ENCODE data around the gene ITGB4. TPM values are rescaled to one million over a fixed set of nuclear protein-coding genes. Genes with fewer than 3 reads are reported as not detected.
A peak's percentile ranks its signal among the peaks of the same experiment; 100 is the strongest.

ITGB4 gene
- total and polyA plus RNA-seq, 2 of the 13 experiments (the other 11 are each of a cell fraction or from before 2014, with no cell fraction given): 6.9 to 14.5 TPM

DNA sequence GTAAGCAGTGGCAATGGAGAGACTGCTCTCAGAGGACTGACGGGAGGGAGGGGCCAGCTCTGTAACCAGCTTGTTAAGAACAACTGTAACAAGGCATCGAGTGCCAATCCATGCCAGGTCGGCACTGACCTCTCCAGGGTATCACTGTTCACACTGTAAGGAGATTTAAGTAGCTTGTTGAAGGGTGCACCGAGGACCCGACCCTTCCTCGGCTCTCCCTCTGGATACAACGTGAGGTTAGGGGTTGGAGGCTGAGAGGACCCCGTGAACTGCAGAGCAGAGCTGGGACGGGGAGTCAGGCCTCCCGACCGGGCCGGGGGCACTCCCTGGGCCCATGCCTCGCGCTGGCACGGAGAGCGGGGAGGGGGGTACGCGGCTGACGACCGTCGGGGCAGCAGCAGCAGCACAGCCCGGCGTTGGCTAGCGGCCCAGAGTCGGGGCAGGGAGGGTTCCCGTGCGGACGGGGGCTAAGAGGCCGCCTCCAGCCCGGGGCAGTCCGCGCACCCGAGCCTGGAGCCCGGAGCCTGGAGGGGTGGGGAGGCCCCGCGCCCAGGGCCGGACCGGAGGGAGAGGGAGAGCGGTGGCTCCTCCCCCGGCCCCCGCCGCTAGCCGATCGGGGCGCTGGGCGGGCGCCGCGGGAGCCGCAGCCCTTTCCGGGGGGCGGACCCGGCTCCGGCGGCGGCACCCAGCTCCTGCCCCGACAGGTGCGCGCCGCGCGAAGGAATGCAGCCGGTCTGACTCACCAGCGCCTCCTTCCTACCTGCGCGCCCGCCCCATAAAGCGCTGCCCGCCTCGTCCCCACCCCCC, at the start of gene ITGB4 (continued):
- TF ChIP-seq TRIM22 (IDR thresholded peaks at IDR 0.05): no peak
- TF ChIP-seq CREB1 (IDR thresholded peaks at IDR 0.05): no peak
- no peak for TF ChIP-seq CREB1 (CRISPR knock-in tag; IDR thresholded peaks at IDR 0.05)
- no peak for TF ChIP-seq RFXAP (CRISPR knock-in tag; IDR thresholded peaks at IDR 0.05; ENCODE audit: borderline replicate concordance)
- no peak for TF ChIP-seq HOXA5 (CRISPR knock-in tag; IDR thresholded peaks at IDR 0.05)
- no peak for TF ChIP-seq NFIB (CRISPR knock-in tag; IDR thresholded peaks at IDR 0.05; ENCODE audit: borderline replicate concordance)
- no peak for TF ChIP-seq TCF7L2 (IDR thresholded peaks at IDR 0.05; ENCODE audit: low read depth, low read length)
- TF ChIP-seq SATB2 (CRISPR knock-in tag; IDR thresholded peaks at IDR 0.05): no peak
- TF ChIP-seq ZFP37 (CRISPR knock-in tag; IDR thresholded peaks at IDR 0.05; ENCODE audit: borderline replicate concordance): no peak
- TF ChIP-seq CENPT (CRISPR knock-in tag; IDR thresholded peaks at IDR 0.05; ENCODE audit: low read depth): 0 out of 2 replicates have a peak, but pooled peaks have one; percentile 67
- TF ChIP-seq STAT6 (CRISPR knock-in tag; IDR thresholded peaks at IDR 0.05; ENCODE audit: borderline replicate concordance): no peak
- TF ChIP-seq ZBTB14 (CRISPR knock-in tag; IDR thresholded peaks at IDR 0.05): no peak; the same call in 1 of the 2 replicates
- TF ChIP-seq ZNF879 (CRISPR knock-in tag; IDR thresholded peaks at IDR 0.05): no peak
- TF ChIP-seq MYNN (CRISPR knock-in tag; IDR thresholded peaks at IDR 0.05; ENCODE audit: low read depth): no peak
- TF ChIP-seq IKZF1 (IDR thresholded peaks at IDR 0.05): no peak
- no peak for TF ChIP-seq DDIT3 (CRISPR knock-in tag; IDR thresholded peaks at IDR 0.05)
- no peak for TF ChIP-seq ZNF235 (CRISPR knock-in tag; IDR thresholded peaks at IDR 0.05; ENCODE audit: borderline replicate concordance)
- TF ChIP-seq SP5 (CRISPR knock-in tag; IDR thresholded peaks at IDR 0.05; ENCODE audit: borderline replicate concordance, low read depth): no peak
- TF ChIP-seq ZNF292 (CRISPR knock-in tag; IDR thresholded peaks at IDR 0.05; ENCODE audit: borderline replicate concordance, low read depth): no peak
- TF ChIP-seq ZNF513 (CRISPR knock-in tag; conservative IDR thresholded peaks at IDR 0.05): no peak
- no peak for TF ChIP-seq KDM6A (CRISPR knock-in tag; IDR thresholded peaks at IDR 0.05; ENCODE audit: low read depth)
- TF ChIP-seq PHF21A (CRISPR knock-in tag; IDR thresholded peaks at IDR 0.05): 0 out of 2 replicates have a peak, but pooled peaks have one; percentile 23
- TF ChIP-seq ZNF10 (CRISPR knock-in tag; IDR thresholded peaks at IDR 0.05; ENCODE audit: borderline replicate concordance, low read depth): no peak
- no peak for TF ChIP-seq SNAPC5 (CRISPR knock-in tag; IDR thresholded peaks at IDR 0.05; ENCODE audit: borderline replicate concordance)
